Measurements from ENCODE around the gene SH3D21. TPM values are rescaled to one million over a fixed set of nuclear protein-coding genes. Genes with fewer than 3 reads are reported as not detected.

SH3D21 gene
- total and polyA plus RNA-seq, 4 donors: 2.5 to 10.7 (median 7.5) TPM

DNA sequence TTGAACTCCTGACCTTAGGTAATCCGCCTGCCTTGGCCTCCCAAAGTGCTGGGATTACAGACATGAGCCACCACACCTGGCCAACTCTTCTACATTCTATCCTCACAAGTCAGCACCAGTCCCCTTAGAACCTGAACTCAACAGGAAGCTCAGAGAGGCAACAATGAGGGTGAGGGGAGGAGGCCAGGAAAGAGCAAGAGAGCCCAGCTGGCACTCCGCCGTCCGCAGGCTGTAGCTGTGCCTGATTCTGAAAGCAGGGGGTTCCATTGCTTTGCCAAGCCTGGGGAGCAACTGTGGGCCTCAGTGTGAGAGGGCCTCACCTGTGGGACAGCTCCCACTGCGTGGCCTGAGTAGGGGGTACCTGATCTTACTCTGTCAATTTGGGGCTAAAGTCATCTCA is 60.9 kb downstream of the SH3D21 start:
- no peak for DNase-seq (ENCODE audit: low read depth in 4 of 6, low spot score in 6 of 6)
- Histone ChIP-seq H3K27ac (ENCODE audit: low read depth, low read length) (no peak overlapping the region), H3K9me3 (ENCODE audit: control insufficient read depth, insufficient read depth, low read length) (no peaks in the 10 kb centered on the region), H3K4me1 (ENCODE audit: control insufficient read depth, insufficient read depth, low read length) (peaks cover 33% of the 10 kb centered on the region), H3K4me3 (ENCODE audit: low read depth, low read length) (no peak overlapping the region), H3K27me3 (ENCODE audit: control insufficient read depth, insufficient read depth, low read length) (no peaks in the 10 kb centered on the region), H3K36me3 (ENCODE audit: control insufficient read depth, insufficient read depth, low read length) (peaks cover 24% of the 10 kb centered on the region)
- WGBS (ENCODE audit: insufficient coverage): 72% methylated on average over 4 of the region's 5 CpGs

DNA sequence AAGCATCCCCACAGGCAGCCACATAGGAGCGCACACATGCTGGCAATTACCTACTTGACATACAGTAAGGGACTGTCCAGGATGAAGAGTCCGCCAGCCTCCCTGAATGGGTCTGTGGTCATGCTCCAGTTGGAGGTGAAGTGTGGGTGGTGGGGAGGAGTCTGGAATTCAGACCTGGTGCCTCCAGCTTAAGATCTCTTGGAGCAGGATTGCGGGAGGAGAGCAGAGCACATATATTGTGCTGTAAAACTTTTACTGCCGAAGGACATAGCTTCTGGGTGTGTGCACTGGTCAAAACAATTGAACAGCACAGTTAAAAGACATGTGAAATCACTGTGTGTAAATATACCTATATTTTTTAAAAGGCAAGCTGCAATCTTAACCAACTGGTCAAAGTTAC is 61.6 kb downstream of the SH3D21 start:
- no peak overlapping the region for H3K4me3 ChIP-seq (ENCODE audit: low read depth, low read length)
- H3K27ac ChIP-seq (ENCODE audit: low read depth, low read length): no peak overlapping the region
- H3K27me3 ChIP-seq (ENCODE audit: control insufficient read depth, insufficient read depth, low read length): no peaks in the 10 kb centered on the region
- H3K36me3 ChIP-seq (ENCODE audit: control insufficient read depth, insufficient read depth, low read length): peaks cover 19% of the 10 kb centered on the region
- no peak for DNase-seq (ENCODE audit: low read depth in 4 of 6, low spot score in 6 of 6)
- H3K4me1 ChIP-seq (ENCODE audit: control insufficient read depth, insufficient read depth, low read length): peaks cover 37% of the 10 kb centered on the region
- WGBS (ENCODE audit: insufficient coverage): 100% methylated on average over 2 of the region's 4 CpGs
- no peaks in the 10 kb centered on the region for H3K9me3 ChIP-seq (ENCODE audit: control insufficient read depth, insufficient read depth, low read length)

DNA sequence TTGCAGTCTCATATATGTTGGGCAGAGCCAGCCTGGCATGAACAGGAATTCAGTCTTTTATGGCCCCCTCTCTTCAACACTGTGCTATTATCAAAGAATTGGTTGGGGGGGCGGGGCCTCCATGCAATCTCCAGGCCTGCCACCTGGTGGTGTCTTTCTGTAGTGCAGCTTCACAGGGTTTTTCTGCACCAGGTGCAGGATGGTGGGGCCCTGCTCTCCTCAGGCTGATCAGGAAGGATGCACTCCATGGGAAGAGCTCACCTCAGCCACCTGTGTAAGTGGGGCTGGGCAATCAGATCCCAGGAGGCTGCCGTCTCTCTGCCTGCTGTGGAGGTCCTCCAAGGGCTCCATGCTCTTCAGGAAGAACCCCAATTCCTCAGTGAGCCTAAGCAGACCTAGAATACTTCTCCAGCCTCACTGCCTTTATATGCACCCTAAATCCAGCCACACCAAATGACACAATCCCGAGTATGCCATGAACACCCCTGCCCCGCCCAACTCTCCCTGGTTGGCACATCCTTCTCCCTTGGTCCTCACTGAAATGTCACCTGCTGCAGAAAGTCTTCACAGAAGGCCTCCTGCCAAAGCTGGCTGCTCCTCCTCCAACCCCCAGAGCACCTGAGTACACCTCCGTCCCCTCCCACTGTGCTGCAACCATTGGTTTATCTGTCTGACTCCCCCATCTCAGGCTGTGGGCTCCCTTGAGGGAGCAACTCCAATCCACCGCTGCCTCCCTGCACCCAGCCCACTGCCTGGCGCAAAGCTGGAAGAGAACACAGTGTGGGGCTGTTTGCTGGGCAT is 63.1 kb downstream of the SH3D21 start:
- no peak overlapping the region for H3K27ac ChIP-seq (ENCODE audit: low read depth, low read length)
- peaks cover 52% of the 10 kb centered on the region for H3K4me1 ChIP-seq (ENCODE audit: control insufficient read depth, insufficient read depth, low read length)
- DNase-seq (ENCODE audit: low read depth in 4 of 6, low spot score in 6 of 6): peak in 2 of 6 donors; percentile 87 to 89
- H3K27me3 ChIP-seq (ENCODE audit: control insufficient read depth, insufficient read depth, low read length): no peaks in the 10 kb centered on the region
- 48% methylated on average over 5 of the region's 7 CpGs for WGBS (ENCODE audit: insufficient coverage)
- H3K36me3 ChIP-seq (ENCODE audit: control insufficient read depth, insufficient read depth, low read length): peaks cover 18% of the 10 kb centered on the region
- H3K9me3 ChIP-seq (ENCODE audit: control insufficient read depth, insufficient read depth, low read length): no peaks in the 10 kb centered on the region
- H3K4me3 ChIP-seq (ENCODE audit: low read depth, low read length): no peak overlapping the region

Other genes with a start within 250 kb of the SH3D21 start
- gene TEKT2, start 222.3 kb upstream of the SH3D21 start, total RNA-seq: 10 to 100 TPM in 1 of 2 donors, 1 to 10 TPM in 1; 2.2 to 13.5 TPM
- gene TEKT2, start 222.3 kb upstream of the SH3D21 start, polyA plus RNA-seq (ENCODE audit: insufficient read length in 2 of 2): 10 to 100 TPM; 15.8 to 17.5 TPM
- 10 to 100 TPM; 20.3 to 43.0 TPM for gene ADPRS, start 217.5 kb upstream of the SH3D21 start, total RNA-seq
- gene ADPRS, start 217.5 kb upstream of the SH3D21 start, polyA plus RNA-seq (ENCODE audit: insufficient read length in 2 of 2): 10 to 100 TPM; 41.3 to 46.1 TPM
- 10 to 100 TPM; 15.1 to 32.6 TPM for gene COL8A2, start 181.1 kb upstream of the SH3D21 start, total RNA-seq
- gene COL8A2, start 181.1 kb upstream of the SH3D21 start, polyA plus RNA-seq (ENCODE audit: insufficient read length in 2 of 2): 1 to 10 TPM; 3.2 to 7.9 TPM
- 10 to 100 TPM; 59.7 to 82.6 TPM for gene TRAPPC3, start 156.9 kb upstream of the SH3D21 start, total RNA-seq
- 10 to 100 TPM; 79.2 to 83.4 TPM for gene TRAPPC3, start 156.9 kb upstream of the SH3D21 start, polyA plus RNA-seq (ENCODE audit: insufficient read length in 2 of 2)
- 10 to 100 TPM; 52.4 to 64.5 TPM for gene MAP7D1, start 150.2 kb upstream of the SH3D21 start, total RNA-seq
- gene MAP7D1, start 150.2 kb upstream of the SH3D21 start, polyA plus RNA-seq (ENCODE audit: insufficient read length in 2 of 2): 100 to 1,000 TPM; 183 to 209 TPM
- gene THRAP3, start 81.9 kb upstream of the SH3D21 start, total RNA-seq: 10 to 100 TPM; 69.1 to 71.7 TPM
- gene THRAP3, start 81.9 kb upstream of the SH3D21 start, polyA plus RNA-seq (ENCODE audit: insufficient read length in 2 of 2): 10 to 100 TPM; 84.0 to 88.5 TPM
- gene EVA1B, start 17.3 kb downstream of the SH3D21 start, total RNA-seq: 10 to 100 TPM in 1 of 2 donors, 1 to 10 TPM in 1; 8.0 to 67.6 TPM
- gene EVA1B, start 17.3 kb downstream of the SH3D21 start, polyA plus RNA-seq (ENCODE audit: insufficient read length in 2 of 2): 10 to 100 TPM; 21.4 to 28.5 TPM
- gene STK40, start 79.6 kb downstream of the SH3D21 start, total RNA-seq: 10 to 100 TPM; 11.2 to 20.1 TPM
- 10 to 100 TPM; 36.5 to 37.5 TPM for gene STK40, start 79.6 kb downstream of the SH3D21 start, polyA plus RNA-seq (ENCODE audit: insufficient read length in 2 of 2)
- 1 to 10 TPM; 7.6 to 8.4 TPM for gene LSM10, start 91.5 kb downstream of the SH3D21 start, total RNA-seq
- 10 to 100 TPM; 47.1 to 56.5 TPM for gene LSM10, start 91.5 kb downstream of the SH3D21 start, polyA plus RNA-seq (ENCODE audit: insufficient read length in 2 of 2)
- gene OSCP1, start 144.1 kb downstream of the SH3D21 start, total RNA-seq: 10 to 100 TPM; 21.5 to 27.9 TPM
- 10 to 100 TPM; 20.0 to 23.8 TPM for gene OSCP1, start 144.1 kb downstream of the SH3D21 start, polyA plus RNA-seq (ENCODE audit: insufficient read length in 2 of 2)
- gene MRPS15, start 158.0 kb downstream of the SH3D21 start, total RNA-seq: 10 to 100 TPM; 24.7 to 47.4 TPM
- 10 to 100 TPM; 57.7 to 59.7 TPM for gene MRPS15, start 158.0 kb downstream of the SH3D21 start, polyA plus RNA-seq (ENCODE audit: insufficient read length in 2 of 2)
- 10 to 100 TPM in 1 of 2 donors, 1 to 10 TPM in 1; 6.8 to 19.7 TPM for gene CSF3R, start 176.5 kb downstream of the SH3D21 start, total RNA-seq
- gene CSF3R, start 176.5 kb downstream of the SH3D21 start, polyA plus RNA-seq (ENCODE audit: insufficient read length in 2 of 2): 10 to 100 TPM; 14.5 to 16.6 TPM